Neutrophil (primary cell): ENCODE data around the gene MRPL41.
"Not testable (repeated sequence)": the region's sequence is repeated elsewhere in the genome, so short reads cannot be mapped to it uniquely, and the experiment has no call there.

ENCODE experiments used
- H3K27ac ChIP-seq: fragments of 200-600 bp; sonication (generic); 2 replicates; pipeline ENCODE4 v1.5.1; 2016; ENCODE audit warnings: mild to moderate bottlenecking, moderate library complexity
- H3K27me3 ChIP-seq: fragments of 200-600 bp; sonication (generic); 2 replicates; pipeline ENCODE4 v1.6.0; 2016; ENCODE audit warnings: mild to moderate bottlenecking
- H3K36me3 ChIP-seq: fragments of 200-600 bp; sonication (generic); 2 replicates; pipeline ENCODE4 v1.5.1; 2017
- H3K4me1 ChIP-seq, 2 experiments: fragments of 200-600 bp in 1 of 2; sonication (generic) in 1 of 2; 1 replicate in 1 of 2; 2 replicates in 1 of 2; pipeline versions ENCODE4 v1.5.1 to v1.6.1; 2013 to 2016; ENCODE audit warnings: low read depth in 1 of 2, low read length in 1 of 2, mild to moderate bottlenecking in 1 of 2, moderate library complexity in 1 of 2; ENCODE audit not compliant: control insufficient read depth in 1 of 2, insufficient read depth in 1 of 2
- H3K4me3 ChIP-seq, 2 experiments: fragments of 200-600 bp in 1 of 2; sonication (generic) in 1 of 2; 1 replicate in 1 of 2; 2 replicates in 1 of 2; pipeline ENCODE4 v1.5.1; 2013 to 2016; ENCODE audit warnings: low read depth in 1 of 2, low read length in 1 of 2, mild to moderate bottlenecking in 1 of 2, moderate library complexity in 1 of 2
- H3K9me3 ChIP-seq: fragments of 200-600 bp; sonication (generic); 2 replicates; pipeline ENCODE4 v1.5.1; 2016
- CTCF ChIP-seq: fragments of 200-600 bp; sonication (generic); IDR thresholded peaks from 2 replicates; pipeline ENCODE4 v1.5.1; 2016; ENCODE audit warnings: antibody characterized with exemption

Gene MRPL41

GRCh38 chr9:137506702-137507171 is 44.9 kb upstream of the MRPL41 start:
- Histone ChIP-seq H3K4me1 (no peaks in the 10 kb centered on the region), H3K4me3 (no peak overlapping the region), H3K27me3 (no peaks in the 10 kb centered on the region), H3K9me3 (no peaks in the 10 kb centered on the region), H3K36me3 (no peaks in the 10 kb centered on the region), H3K27ac (no peak overlapping the region)
- no peak for TF ChIP-seq CTCF

- no peak overlapping the region for H3K4me3 ChIP-seq
- no peaks in the 10 kb centered on the region for H3K36me3 ChIP-seq
- no peak overlapping the region for H3K27ac ChIP-seq
- no peaks in the 10 kb centered on the region for H3K9me3 ChIP-seq
- H3K27me3 ChIP-seq, result no peaks in the 10 kb centered on the region
- no peak for TF ChIP-seq CTCF
- H3K4me1 ChIP-seq, result no peaks in the 10 kb centered on the region
Measured at GRCh38 chr9:137509198-137509597, 42.5 kb upstream of the MRPL41 start.

- not testable (repeated sequence) for H3K36me3 ChIP-seq, H3K4me3 ChIP-seq, H3K4me1 ChIP-seq, H3K27me3 ChIP-seq, H3K9me3 ChIP-seq, H3K27ac ChIP-seq
Measured at GRCh38 chr9:137511126-137511525, 40.6 kb upstream of the MRPL41 start.

- Histone ChIP-seq H3K4me3 (no peak overlapping the region), H3K36me3 (no peaks in the 10 kb centered on the region), H3K4me1 (no peaks in the 10 kb centered on the region), H3K27ac (no peak overlapping the region), H3K27me3 (no peaks in the 10 kb centered on the region), H3K9me3 (no peaks in the 10 kb centered on the region)
- no peak for TF ChIP-seq CTCF
Measured at GRCh38 chr9:137511758-137512463, 39.8 kb upstream of the MRPL41 start.

GRCh38 chr9:137513136-137513535 is 38.5 kb upstream of the MRPL41 start:
- not testable (repeated sequence) for H3K36me3 ChIP-seq, H3K27ac ChIP-seq, H3K4me3 ChIP-seq, H3K9me3 ChIP-seq, H3K4me1 ChIP-seq, H3K27me3 ChIP-seq

GRCh38 chr9:137513801-137514570 is 37.7 kb upstream of the MRPL41 start:
- H3K4me1 ChIP-seq, H3K4me3 ChIP-seq, H3K27me3 ChIP-seq: not testable (repeated sequence)

GRCh38 chr9:137514691-137515337 is 36.9 kb upstream of the MRPL41 start:
- no peak for TF ChIP-seq CTCF
- H3K4me1 ChIP-seq, result no peaks in the 10 kb centered on the region
- no peaks in the 10 kb centered on the region for H3K36me3 ChIP-seq
- H3K27me3 ChIP-seq, result no peaks in the 10 kb centered on the region
- H3K9me3 ChIP-seq, result no peaks in the 10 kb centered on the region
- H3K4me3 ChIP-seq, result no peak overlapping the region
- no peak overlapping the region for H3K27ac ChIP-seq

More at GRCh38 chr9:137513801-137514570, 37.7 kb upstream of the MRPL41 start:
- H3K9me3 ChIP-seq, H3K36me3 ChIP-seq, H3K27ac ChIP-seq: not testable (repeated sequence)
